Measurements from ENCODE around the gene ALDOC.

The ALDOC gene

GRCh38 chr17:28551421-28552175, 25.1 kb downstream of the ALDOC start:
- DNase-seq: no peak

- no peak for DNase-seq
Observed at GRCh38 chr17:28550858-28551257, 25.8 kb downstream of the ALDOC start.

GRCh38 chr17:28549236-28550132, 27.2 kb downstream of the ALDOC start:
- DNase-seq: no peak

- DNase-seq: no peak
Observed at GRCh38 chr17:28548417-28549130, 28.1 kb downstream of the ALDOC start.

- DNase-seq: peak; percentile 7 to 56
Observed at GRCh38 chr17:28547623-28548416, 28.9 kb downstream of the ALDOC start.

- DNase-seq: no peak
Observed at GRCh38 chr17:28547096-28547622, 29.5 kb downstream of the ALDOC start.

GRCh38 chr17:28545787-28546415, 30.8 kb downstream of the ALDOC start:
- DNase-seq: no peak

- no peak for DNase-seq
Observed at GRCh38 chr17:28545141-28545503, 31.6 kb downstream of the ALDOC start.

GRCh38 chr17:28544402-28545140, 32.1 kb downstream of the ALDOC start:
- DNase-seq: no peak

- DNase-seq: no peak
Observed at GRCh38 chr17:28541439-28541838, 35.3 kb downstream of the ALDOC start.

- DNase-seq: no peak
Observed at GRCh38 chr17:28540231-28540630, 36.5 kb downstream of the ALDOC start.

- no peak for DNase-seq
Observed at GRCh38 chr17:28538296-28538895, 38.3 kb downstream of the ALDOC start.

GRCh38 chr17:28537219-28537610, 39.5 kb downstream of the ALDOC start:
- no peak for DNase-seq

- DNase-seq: no peak
Observed at GRCh38 chr17:28536532-28537218, 40.0 kb downstream of the ALDOC start.

- no peak for DNase-seq
Observed at GRCh38 chr17:28534740-28535375, 41.8 kb downstream of the ALDOC start.

- DNase-seq: no peak
Observed at GRCh38 chr17:28533091-28533807, 43.4 kb downstream of the ALDOC start.

GRCh38 chr17:28532050-28532960, 44.4 kb downstream of the ALDOC start:
- no peak for DNase-seq

- no peak for DNase-seq
Observed at GRCh38 chr17:28530926-28531325, 45.8 kb downstream of the ALDOC start.
